CD14-positive monocyte (primary cell): Measurements from ENCODE around the gene AGO3. TPM values are rescaled to one million over a fixed set of nuclear protein-coding genes. Genes with fewer than 3 reads are reported as not detected.

Source experiments
- DNase-seq, 3 donors: peaks; one replicate each; pipeline ENCODE4 v3.0.0-alpha.2; 2011 to 2022
- H2AFZ ChIP-seq: 2 replicates; pipeline ENCODE4 v1.6.0; 2012; ENCODE audit warnings: mild to moderate bottlenecking, low read depth, low read length, inconsistent platforms; ENCODE audit not compliant: insufficient read depth, poor library complexity, severe bottlenecking
- H3K27ac ChIP-seq, 2 donors: 1 replicate in 1 of 2; 2 replicates in 1 of 2; pipeline ENCODE4 v1.5.1; 2012 to 2013; ENCODE audit warnings: low read length in 2 of 2, control low read depth in 1 of 2, inconsistent platforms in 1 of 2, low read depth in 1 of 2, mild to moderate bottlenecking in 1 of 2
- H3K27me3 ChIP-seq, 2 donors: one replicate each; pipeline versions ENCODE4 v1.6.0 to v1.6.1; 2011 to 2013; ENCODE audit warnings: low read length in 2 of 2; ENCODE audit not compliant: control insufficient read depth in 2 of 2, insufficient read depth in 2 of 2
- H3K36me3 ChIP-seq, 2 donors: replicated peaks in 1 of 2; 1 replicate in 1 of 2; 2 replicates in 1 of 2; pipeline versions ENCODE4 v1.5.1 to v1.6.1; 2012 to 2013; ENCODE audit warnings: low read length in 2 of 2, control low read depth in 1 of 2, inconsistent platforms in 1 of 2, mild to moderate bottlenecking in 1 of 2; ENCODE audit not compliant: insufficient read depth in 2 of 2, control insufficient read depth in 1 of 2
- H3K4me1 ChIP-seq, 2 donors: 1 replicate in 1 of 2; 2 replicates in 1 of 2; pipeline versions ENCODE4 v1.5.1 to v1.6.1; 2012 to 2013; ENCODE audit warnings: low read length in 2 of 2, control low read depth in 1 of 2, inconsistent platforms in 1 of 2, mild to moderate bottlenecking in 1 of 2, moderate library complexity in 1 of 2; ENCODE audit not compliant: insufficient read depth in 2 of 2, control insufficient read depth in 1 of 2
- H3K4me2 ChIP-seq: replicated peaks from 2 replicates; pipeline ENCODE3; 2012; ENCODE audit warnings: low read length, moderate library complexity, mild to moderate bottlenecking; ENCODE audit not compliant: poor library complexity, severe bottlenecking; ENCODE audit errors: extremely low read depth
- H3K4me3 ChIP-seq, 3 experiments: fragments of 200-600 bp in 1 of 3; sonication (generic) in 1 of 3; replicated peaks in 1 of 3; 1 replicate in 2 of 3; 2 replicates in 1 of 3; pipeline ENCODE4 v1.5.1; 2011 to 2013; ENCODE audit warnings: low read length in 3 of 3, mild to moderate bottlenecking in 3 of 3, control low read depth in 2 of 3, low read depth in 2 of 3, inconsistent platforms in 1 of 3, moderate library complexity in 1 of 3
- H3K79me2 ChIP-seq: 2 replicates; pipeline ENCODE4 v1.6.0; 2012; ENCODE audit warnings: mild to moderate bottlenecking, control low read depth, inconsistent platforms, low read length, moderate library complexity; ENCODE audit not compliant: insufficient read depth
- H3K9ac ChIP-seq: 2 replicates; pipeline ENCODE4 v1.6.0; 2017; ENCODE audit warnings: low read length, mild to moderate bottlenecking; ENCODE audit not compliant: insufficient read depth, poor library complexity, severe bottlenecking
- H3K9me3 ChIP-seq, 2 donors: replicated peaks in 1 of 2; 1 replicate in 1 of 2; 2 replicates in 1 of 2; pipeline versions ENCODE4 v1.5.1 to v1.6.1; 2012 to 2013; ENCODE audit warnings: low read length in 2 of 2, control low read depth in 1 of 2; ENCODE audit not compliant: control insufficient read depth in 1 of 2, insufficient read depth in 1 of 2
- H4K20me1 ChIP-seq: 2 replicates; pipeline ENCODE4 v1.6.0; 2012; ENCODE audit warnings: mild to moderate bottlenecking, low read length, control low read depth, moderate library complexity; ENCODE audit not compliant: insufficient read depth
- H3K27ac Mint-ChIP-seq, 7 donors: one replicate each; pipeline ENCODE4 v1.8.0; 2020; ENCODE audit warnings: mild to moderate bottlenecking in 7 of 7, mixed read lengths in 7 of 7, moderate library complexity in 6 of 7, inconsistent platforms in 2 of 7
- H3K27me3 Mint-ChIP-seq, 3 donors: one replicate each; pipeline ENCODE4 v1.8.0; 2021 to 2022; ENCODE audit warnings: low read depth in 3 of 3, mild to moderate bottlenecking in 3 of 3, mixed read lengths in 3 of 3, moderate library complexity in 3 of 3, inconsistent platforms in 1 of 3
- H3K36me3 Mint-ChIP-seq, 2 donors: one replicate each; pipeline ENCODE4 v1.8.0; 2020; ENCODE audit warnings: mixed read lengths in 2 of 2, inconsistent platforms in 1 of 2, mild to moderate bottlenecking in 1 of 2
- H3K4me1 Mint-ChIP-seq: one replicate; pipeline ENCODE4 v1.8.0; 2020; ENCODE audit warnings: mild to moderate bottlenecking, mixed read lengths
- H3K4me3 Mint-ChIP-seq, 2 donors: one replicate each; pipeline ENCODE4 v1.8.0; 2020; ENCODE audit warnings: mild to moderate bottlenecking in 2 of 2, mixed read lengths in 2 of 2, moderate library complexity in 1 of 2
- H3K9me3 Mint-ChIP-seq, 7 donors: one replicate each; pipeline ENCODE4 v1.8.0; 2020 to 2022; ENCODE audit warnings: mixed read lengths in 7 of 7, mild to moderate bottlenecking in 6 of 7, moderate library complexity in 6 of 7, inconsistent platforms in 2 of 7
- CTCF ChIP-seq: fragments of 200-600 bp; IDR thresholded peaks from one replicate; pipeline ENCODE4 v1.8.0; 2022; ENCODE audit warnings: antibody characterized with exemption, mild to moderate bottlenecking
- WGBS: methylation state at CpG from one replicate; pipeline ENCODE4 v1.1.5; 2013; ENCODE audit warnings: missing lambda C conversion rate; ENCODE audit not compliant: insufficient coverage; 5-methylcytosine and 5-hydroxymethylcytosine counted together
- intact Hi-C, 2 donors: fragments of 100-400 bp; cut with micrococcal nuclease; formaldehyde crosslinking; loops; one replicate each; pipeline versions ENCODE4 v1.15.0 to v1.15.1; 2023
- polyA plus RNA-seq, 3 donors: library from polyadenylated mRNA; depleted of rRNA in 1 of 3; unstranded in 2 of 3; stranded (reverse) in 1 of 3; fragments of 300-500 nt in 2 of 3; fragments of >200 nt in 1 of 3; fragmentation: Illumina TruSeq in 2 of 3; gene quantifications; 1 replicate in 2 of 3; 2 replicates in 1 of 3; pipeline ENCODE4 v1.2.3, GENCODE V29; 2012 to 2021

AGO3 gene
- polyA plus RNA-seq, 3 donors: 6.3 to 9.0 (median 8.3) TPM

GRCh38 chr1:36091698-36092097 is 160.8 kb downstream of the AGO3 start:
- Mint-ChIP-seq H3K4me1 (peaks cover 48% of the 10 kb centered on the region), H3K27ac (peak overlapping the region in 2 of 7 donors; percentile 55 to 59), H3K9me3 (peaks cover 0 to 2% (median 0%) of the 10 kb centered on the region in 7 donors), H3K27me3 (peaks cover 0 to 2% (median 0%) of the 10 kb centered on the region in 3 donors), H3K36me3 (peaks cover 40 to 49% of the 10 kb centered on the region in 2 donors), H3K4me3 (peak overlapping the region in 1 of 2 donors; percentile 12)
- H3K79me2 ChIP-seq: peaks cover 45% of the 10 kb centered on the region
- H3K4me3 ChIP-seq: no peak overlapping the region
- WGBS: 99% methylated on average over 7 of the region's 13 CpGs
- H3K4me2 ChIP-seq: no peak overlapping the region
- peaks cover 54 to 58% of the 10 kb centered on the region in 2 donors for H3K4me1 ChIP-seq
- no peak for DNase-seq
- no peak overlapping the region for H3K9ac ChIP-seq
- H3K36me3 ChIP-seq: peaks cover 40 to 52% of the 10 kb centered on the region in 2 donors
- intact Hi-C loops: no loop called here
- no peaks in the 10 kb centered on the region for H3K27me3 ChIP-seq
- no peaks in the 10 kb centered on the region for H3K9me3 ChIP-seq
- peaks cover 21% of the 10 kb centered on the region for H4K20me1 ChIP-seq
- no peak overlapping the region for H2AFZ ChIP-seq
- no peak overlapping the region for H3K27ac ChIP-seq
- TF ChIP-seq CTCF: no peak

GRCh38 chr1:36092166-36092797 is 161.4 kb downstream of the AGO3 start:
- Histone ChIP-seq H4K20me1 (peaks cover 21% of the 10 kb centered on the region), H3K36me3 (peaks cover 40 to 56% of the 10 kb centered on the region in 2 donors), H2AFZ (no peak overlapping the region), H3K9ac (no peak overlapping the region), H3K79me2 (peaks cover 45% of the 10 kb centered on the region), H3K27me3 (no peaks in the 10 kb centered on the region), H3K4me3 (no peak overlapping the region), H3K9me3 (no peaks in the 10 kb centered on the region), H3K27ac (no peak overlapping the region), H3K4me2 (no peak overlapping the region), H3K4me1 (peaks cover 54 to 58% of the 10 kb centered on the region in 2 donors)
- Mint-ChIP-seq H3K9me3 (peaks cover 0 to 2% (median 0%) of the 10 kb centered on the region in 7 donors), H3K4me1 (peaks cover 49% of the 10 kb centered on the region), H3K4me3 (no peak overlapping the region), H3K36me3 (peaks cover 40 to 55% of the 10 kb centered on the region in 2 donors), H3K27ac (peak overlapping the region in 5 of 7 donors; percentile 31 to 69 (median 61)), H3K27me3 (peaks cover 0 to 4% (median 0%) of the 10 kb centered on the region in 3 donors)
- intact Hi-C loops: no loop called here
- no peak for TF ChIP-seq CTCF
- no peak for DNase-seq
- 99% methylated on average over 17 of the region's 17 CpGs for WGBS
